ENCODE data around the gene LATS1. TPM values are rescaled to one million over a fixed set of nuclear protein-coding genes. Genes with fewer than 3 reads are reported as not detected.
"Not testable (repeated sequence)": the region's sequence is repeated elsewhere in the genome, so short reads cannot be mapped to it uniquely, and the experiment has no call there.

LATS1 gene
- total RNA-seq, 1 donor from 2014 or later = 15.1 TPM

DNA sequence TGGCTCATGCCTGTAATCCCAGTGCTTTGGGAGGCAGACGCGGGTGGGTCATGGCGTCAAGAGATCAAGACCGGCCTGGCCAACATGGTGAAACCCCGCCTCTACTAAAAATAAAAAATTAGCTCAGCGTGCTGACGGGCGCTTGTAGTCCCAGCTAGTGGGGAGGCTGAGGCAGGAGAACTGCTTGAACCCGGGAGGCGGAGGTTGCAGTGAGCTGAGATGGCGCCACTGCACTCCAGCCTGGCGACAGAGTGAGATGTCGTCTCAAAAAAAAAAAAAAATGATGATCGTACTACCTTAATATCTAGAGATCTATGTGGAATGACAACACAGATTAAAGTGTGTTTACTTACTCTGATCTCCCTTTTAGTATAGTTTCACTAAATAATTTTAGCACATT, 36.1 kb downstream of the LATS1 start:
- Histone ChIP-seq H3K36me3 (ENCODE audit: control insufficient read depth in 3 of 3, insufficient read depth in 3 of 3, low read length in 3 of 3) (peaks cover 3 to 20% (median 12%) of the 10 kb centered on the region in 3 donors), H3K4me1 (ENCODE audit: control insufficient read depth in 3 of 3, insufficient read depth in 3 of 3, low read length in 3 of 3) (peaks cover 14 to 19% (median 16%) of the 10 kb centered on the region in 3 donors), H3K27ac (ENCODE audit: low read depth, low read length) (peak overlapping the region; percentile 97)
- H3K9ac ChIP-seq (ENCODE audit: low read depth in 1 of 3, low read length in 3 of 3); H3K27me3 ChIP-seq (ENCODE audit: control insufficient read depth in 3 of 3, insufficient read depth in 3 of 3, low read length in 3 of 3); H3K9me3 ChIP-seq (ENCODE audit: control insufficient read depth in 3 of 3, low read length in 3 of 3); H3K4me3 ChIP-seq (ENCODE audit: low read length in 3 of 3): not testable (repeated sequence)

- Histone ChIP-seq H3K9me3 (ENCODE audit: control insufficient read depth in 3 of 3, low read length in 3 of 3) (no peaks in the 10 kb centered on the region), H3K36me3 (ENCODE audit: control insufficient read depth in 3 of 3, insufficient read depth in 3 of 3, low read length in 3 of 3) (peaks cover 6 to 23% (median 17%) of the 10 kb centered on the region in 3 donors), H3K27ac (ENCODE audit: low read depth, low read length) (peak overlapping the region; percentile 97)
These were observed 36.7 kb downstream of the LATS1 start for GRCh38 chr6:149681209-149681608.

GRCh38 chr6:149680503-149680902, 37.4 kb downstream of the LATS1 start:
- Histone ChIP-seq H3K36me3 (ENCODE audit: control insufficient read depth in 3 of 3, insufficient read depth in 3 of 3, low read length in 3 of 3) (peaks cover 12 to 29% (median 24%) of the 10 kb centered on the region in 3 donors), H3K27me3 (ENCODE audit: control insufficient read depth in 3 of 3, insufficient read depth in 3 of 3, low read length in 3 of 3) (no peaks in the 10 kb centered on the region), H3K9ac (ENCODE audit: low read depth in 1 of 3, low read length in 3 of 3) (no peak overlapping the region), H3K27ac (ENCODE audit: low read depth, low read length) (peak overlapping the region; percentile 97), H3K9me3 (ENCODE audit: control insufficient read depth in 3 of 3, low read length in 3 of 3) (no peaks in the 10 kb centered on the region), H3K4me1 (ENCODE audit: control insufficient read depth in 3 of 3, insufficient read depth in 3 of 3, low read length in 3 of 3) (peaks cover 10 to 14% (median 12%) of the 10 kb centered on the region in 3 donors), H3K4me3 (ENCODE audit: low read length in 3 of 3) (no peak overlapping the region)

More at GRCh38 chr6:149681209-149681608, 36.7 kb downstream of the LATS1 start:
- H3K27me3 ChIP-seq (ENCODE audit: control insufficient read depth in 3 of 3, insufficient read depth in 3 of 3, low read length in 3 of 3) = no peaks in the 10 kb centered on the region
- no peak overlapping the region for H3K4me3 ChIP-seq (ENCODE audit: low read length in 3 of 3)
- no peak overlapping the region for H3K9ac ChIP-seq (ENCODE audit: low read depth in 1 of 3, low read length in 3 of 3)
- peaks cover 10 to 16% (median 14%) of the 10 kb centered on the region in 3 donors for H3K4me1 ChIP-seq (ENCODE audit: control insufficient read depth in 3 of 3, insufficient read depth in 3 of 3, low read length in 3 of 3)

DNA sequence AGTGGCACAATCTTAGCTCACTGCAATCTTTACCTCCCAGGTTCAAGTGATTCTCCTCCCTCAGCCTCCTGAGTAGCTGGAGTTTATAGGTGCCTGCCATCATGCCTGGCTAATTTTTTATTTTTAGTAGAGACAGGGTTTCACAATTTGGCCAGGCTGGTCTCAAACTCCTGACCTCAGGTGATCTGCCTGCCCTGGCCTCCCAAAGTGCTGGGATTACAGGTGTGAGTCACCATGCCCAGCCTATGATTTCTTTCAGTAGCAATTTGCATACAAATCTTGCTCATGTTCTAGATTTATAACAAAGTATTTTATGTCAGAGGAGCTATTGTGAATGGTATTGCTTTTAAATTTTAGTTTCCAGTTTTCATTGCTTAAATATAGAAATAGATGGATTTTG, 45.6 kb downstream of the LATS1 start:
- H3K36me3 ChIP-seq (ENCODE audit: control insufficient read depth in 3 of 3, insufficient read depth in 3 of 3, low read length in 3 of 3) = peaks cover 32 to 46% (median 35%) of the 10 kb centered on the region in 3 donors

GRCh38 chr6:149660028-149660427, 57.9 kb downstream of the LATS1 start:
- no peaks in the 10 kb centered on the region for H3K4me1 ChIP-seq (ENCODE audit: control insufficient read depth in 3 of 3, insufficient read depth in 3 of 3, low read length in 3 of 3)
- H3K9ac ChIP-seq (ENCODE audit: low read depth in 1 of 3, low read length in 3 of 3) = no peak overlapping the region
- H3K27me3 ChIP-seq (ENCODE audit: control insufficient read depth in 3 of 3, insufficient read depth in 3 of 3, low read length in 3 of 3) = no peaks in the 10 kb centered on the region
- H3K27ac ChIP-seq (ENCODE audit: low read depth, low read length) = no peak overlapping the region
- H3K9me3 ChIP-seq (ENCODE audit: control insufficient read depth in 3 of 3, low read length in 3 of 3) = no peaks in the 10 kb centered on the region
- peaks cover 9 to 33% (median 28%) of the 10 kb centered on the region in 3 donors for H3K36me3 ChIP-seq (ENCODE audit: control insufficient read depth in 3 of 3, insufficient read depth in 3 of 3, low read length in 3 of 3)
- H3K4me3 ChIP-seq (ENCODE audit: low read length in 3 of 3) = no peak overlapping the region

More for the DNA sequence above, 45.6 kb downstream of the LATS1 start:
- not testable (repeated sequence) for H3K4me3 ChIP-seq (ENCODE audit: low read length in 3 of 3); H3K27ac ChIP-seq (ENCODE audit: low read depth, low read length); H3K4me1 ChIP-seq (ENCODE audit: control insufficient read depth in 3 of 3, insufficient read depth in 3 of 3, low read length in 3 of 3); H3K9ac ChIP-seq (ENCODE audit: low read depth in 1 of 3, low read length in 3 of 3); H3K9me3 ChIP-seq (ENCODE audit: control insufficient read depth in 3 of 3, low read length in 3 of 3); H3K27me3 ChIP-seq (ENCODE audit: control insufficient read depth in 3 of 3, insufficient read depth in 3 of 3, low read length in 3 of 3)

- Histone ChIP-seq H3K9ac (ENCODE audit: low read depth in 1 of 3, low read length in 3 of 3) (no peak overlapping the region), H3K9me3 (ENCODE audit: control insufficient read depth in 3 of 3, low read length in 3 of 3) (no peaks in the 10 kb centered on the region), H3K27me3 (ENCODE audit: control insufficient read depth in 3 of 3, insufficient read depth in 3 of 3, low read length in 3 of 3) (no peaks in the 10 kb centered on the region), H3K36me3 (ENCODE audit: control insufficient read depth in 3 of 3, insufficient read depth in 3 of 3, low read length in 3 of 3) (peaks cover 4 to 18% (median 17%) of the 10 kb centered on the region in 3 donors), H3K4me1 (ENCODE audit: control insufficient read depth in 3 of 3, insufficient read depth in 3 of 3, low read length in 3 of 3) (no peaks in the 10 kb centered on the region), H3K4me3 (ENCODE audit: low read length in 3 of 3) (no peak overlapping the region), H3K27ac (ENCODE audit: low read depth, low read length) (no peak overlapping the region)
These were observed 60.5 kb downstream of the LATS1 start for GRCh38 chr6:149657441-149657840.

- H3K36me3 ChIP-seq (ENCODE audit: control insufficient read depth in 3 of 3, insufficient read depth in 3 of 3, low read length in 3 of 3) = no peaks in the 10 kb centered on the region
- H3K27ac ChIP-seq (ENCODE audit: low read depth, low read length) = no peak overlapping the region
- no peak overlapping the region for H3K4me3 ChIP-seq (ENCODE audit: low read length in 3 of 3)
- H3K9ac ChIP-seq (ENCODE audit: low read depth in 1 of 3, low read length in 3 of 3) = no peak overlapping the region
- no peaks in the 10 kb centered on the region for H3K9me3 ChIP-seq (ENCODE audit: control insufficient read depth in 3 of 3, low read length in 3 of 3)
- no peaks in the 10 kb centered on the region for H3K27me3 ChIP-seq (ENCODE audit: control insufficient read depth in 3 of 3, insufficient read depth in 3 of 3, low read length in 3 of 3)
- peaks cover 8 to 17% (median 10%) of the 10 kb centered on the region in 3 donors for H3K4me1 ChIP-seq (ENCODE audit: control insufficient read depth in 3 of 3, insufficient read depth in 3 of 3, low read length in 3 of 3)
These were observed 66.8 kb downstream of the LATS1 start for GRCh38 chr6:149651056-149651455.

DNA sequence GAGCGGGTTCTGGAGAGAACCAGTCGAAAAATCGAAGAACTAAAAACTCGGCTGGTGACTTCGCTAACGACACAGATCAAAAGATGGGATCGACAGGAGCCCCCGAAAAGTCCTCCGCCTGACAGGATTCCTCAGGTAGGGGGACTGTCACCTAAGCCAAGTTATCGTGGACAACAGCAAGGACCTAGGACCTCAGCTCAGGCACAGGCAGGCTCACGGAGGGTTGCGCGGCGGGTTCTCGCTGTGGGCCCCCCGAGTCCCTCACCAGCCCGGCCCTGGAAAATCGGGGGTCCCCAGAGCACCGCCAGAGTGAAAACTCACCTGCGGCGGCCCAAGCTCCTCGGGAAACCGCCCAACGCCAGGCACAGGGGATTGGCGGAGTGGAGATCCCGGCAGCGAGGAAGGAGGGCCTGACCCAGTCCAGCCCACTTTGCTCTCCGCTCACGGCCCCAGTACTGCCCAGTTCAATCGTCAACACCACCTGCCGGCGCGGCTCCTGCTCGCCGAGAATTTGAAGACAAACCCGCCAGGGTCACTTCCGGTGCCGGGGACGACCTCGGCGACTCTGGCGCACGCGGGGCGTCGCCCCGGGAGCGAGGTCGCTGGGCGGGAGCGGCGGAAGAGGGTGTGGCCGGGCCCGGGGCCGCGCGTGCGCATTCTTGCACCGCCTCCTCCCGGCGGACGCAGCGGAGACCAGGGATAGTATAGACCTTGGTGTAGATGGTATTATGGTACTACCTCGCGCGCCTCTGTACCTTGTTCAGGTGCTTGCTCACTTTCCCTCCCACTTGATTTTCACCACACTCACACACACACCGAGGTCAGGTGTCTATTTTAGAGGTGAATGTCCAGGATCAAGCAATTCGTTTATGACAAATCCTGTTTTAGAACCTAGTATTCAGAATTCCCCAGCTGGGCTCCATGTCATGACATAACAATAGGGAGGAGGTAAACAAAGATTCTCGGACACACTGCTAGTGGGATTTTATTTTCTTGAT, 69.5 kb downstream of the LATS1 start, which contains the start of gene KATNA1:
TSS of gene KATNA1 (minus strand) at position 567 of the 998 bp plus-strand sequence. CDS start 10,167 bp downstream, outside the sequence.
- peak within 1 kb of the TSS; percentile 95 for H3K27ac ChIP-seq (ENCODE audit: low read depth, low read length)
- peaks cover 0 to 2% (median 0%) of the 10 kb centered on the region in 3 donors for H3K36me3 ChIP-seq (ENCODE audit: control insufficient read depth in 3 of 3, insufficient read depth in 3 of 3, low read length in 3 of 3)
- H3K4me1 ChIP-seq (ENCODE audit: control insufficient read depth in 3 of 3, insufficient read depth in 3 of 3, low read length in 3 of 3) = peaks cover 8 to 17% (median 10%) of the 10 kb centered on the region in 3 donors
- peak within 1 kb of the TSS; percentile 88 to 95 (median 93) for H3K9ac ChIP-seq (ENCODE audit: low read depth in 1 of 3, low read length in 3 of 3)
- H3K4me3 ChIP-seq (ENCODE audit: low read length in 3 of 3) = peak within 1 kb of the TSS; percentile 82 to 95 (median 93)
- no peaks in the 10 kb centered on the region for H3K9me3 ChIP-seq (ENCODE audit: control insufficient read depth in 3 of 3, low read length in 3 of 3)
- H3K27me3 ChIP-seq (ENCODE audit: control insufficient read depth in 3 of 3, insufficient read depth in 3 of 3, low read length in 3 of 3) = no peaks in the 10 kb centered on the region

DNA sequence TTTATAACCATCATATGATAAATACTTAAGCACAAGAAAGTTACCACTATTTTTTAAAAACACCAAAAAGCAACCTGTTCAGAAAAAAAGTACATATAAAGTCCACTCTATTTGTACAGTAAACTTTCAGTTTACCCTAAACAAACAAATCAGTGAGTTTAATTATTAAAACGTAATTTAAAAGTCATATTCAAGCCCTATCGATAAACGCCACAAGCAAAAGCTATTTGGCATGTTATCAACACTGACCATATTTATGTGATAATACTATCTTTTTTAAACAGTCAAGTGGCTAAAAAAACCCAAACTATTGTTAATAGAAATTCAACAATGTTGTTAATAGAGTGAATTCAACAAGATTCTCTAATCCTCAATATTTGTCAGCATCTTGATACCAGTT, 71.3 kb downstream of the LATS1 start:
- H3K9ac ChIP-seq (ENCODE audit: low read depth in 1 of 3, low read length in 3 of 3) = peak overlapping the region; percentile 28 to 95 (median 88)
- peak overlapping the region in 2 of 3 donors; percentile 35 to 93 for H3K4me3 ChIP-seq (ENCODE audit: low read length in 3 of 3)

More for the DNA sequence above, 71.3 kb downstream of the LATS1 start:
- Histone ChIP-seq H3K36me3 (ENCODE audit: control insufficient read depth in 3 of 3, insufficient read depth in 3 of 3, low read length in 3 of 3) (peaks cover 0 to 2% (median 0%) of the 10 kb centered on the region in 3 donors), H3K27ac (ENCODE audit: low read depth, low read length) (no peak overlapping the region), H3K9me3 (ENCODE audit: control insufficient read depth in 3 of 3, low read length in 3 of 3) (no peaks in the 10 kb centered on the region), H3K27me3 (ENCODE audit: control insufficient read depth in 3 of 3, insufficient read depth in 3 of 3, low read length in 3 of 3) (no peaks in the 10 kb centered on the region), H3K4me1 (ENCODE audit: control insufficient read depth in 3 of 3, insufficient read depth in 3 of 3, low read length in 3 of 3) (peaks cover 15 to 21% (median 16%) of the 10 kb centered on the region in 3 donors)

Measured in skeletal muscle tissue (tissue), 4 donors.